Hepatocyte (in vitro differentiated cells): ENCODE results near the gene NUP133. TPM values are rescaled to one million over a fixed set of nuclear protein-coding genes. Genes with fewer than 3 reads are reported as not detected.
A peak's percentile ranks its signal among the peaks of the same experiment; 100 is the strongest.

Experiments
- DNase-seq: peaks from one replicate; pipeline ENCODE4 v3.0.0-alpha.2; 2016; ENCODE audit warnings: low spot score
- H2AFZ ChIP-seq: fragments of 200-600 bp; sonication (generic); 2 replicates; pipeline ENCODE4 v1.6.0; 2016; ENCODE audit warnings: antibody characterized with exemption, mild to moderate bottlenecking
- H3K27ac ChIP-seq: fragments of 200-600 bp; sonication (generic); 2 replicates; pipeline ENCODE4 v1.5.1; 2016; ENCODE audit warnings: mild to moderate bottlenecking
- H3K27me3 ChIP-seq: fragments of 200-600 bp; sonication (generic); 2 replicates; pipeline ENCODE4 v1.6.1; 2016
- H3K36me3 ChIP-seq: fragments of 200-600 bp; sonication (generic); replicated peaks from 2 replicates; pipeline ENCODE4 v1.5.1; 2016; ENCODE audit warnings: low read depth; ENCODE audit not compliant: insufficient read depth
- H3K4me1 ChIP-seq: fragments of 200-600 bp; sonication (generic); 2 replicates; pipeline ENCODE4 v1.5.1; 2016; ENCODE audit warnings: mild to moderate bottlenecking, moderate library complexity; ENCODE audit not compliant: insufficient read depth
- H3K4me2 ChIP-seq: fragments of 200-600 bp; sonication (generic); 2 replicates; pipeline ENCODE4 v1.6.0; 2016
- H3K4me3 ChIP-seq: fragments of 200-600 bp; sonication (generic); 2 replicates; pipeline ENCODE4 v1.5.1; 2016; ENCODE audit warnings: mild to moderate bottlenecking
- H3K79me2 ChIP-seq: fragments of 200-600 bp; sonication (generic); 2 replicates; pipeline ENCODE4 v1.6.0; 2017; ENCODE audit warnings: mild to moderate bottlenecking
- H3K9me2 ChIP-seq: fragments of 200-600 bp; sonication (generic); replicated peaks from 2 replicates; pipeline ENCODE4 v1.6.0; 2017; ENCODE audit warnings: mild to moderate bottlenecking; ENCODE audit not compliant: insufficient read depth
- H3K9me3 ChIP-seq: fragments of 200-600 bp; sonication (generic); 2 replicates; pipeline ENCODE4 v1.5.1; 2016; ENCODE audit warnings: low read depth, mild to moderate bottlenecking
- H4K20me1 ChIP-seq: fragments of 200-600 bp; sonication (generic); 2 replicates; pipeline ENCODE4 v1.6.0; 2016; ENCODE audit warnings: mild to moderate bottlenecking; ENCODE audit not compliant: insufficient read depth, poor library complexity, severe bottlenecking
- EZH2 ChIP-seq: fragments of 200-600 bp; sonication (generic); IDR thresholded peaks from 2 replicates; pipeline ENCODE4 v1.6.1; 2016; ENCODE audit warnings: antibody characterized with exemption, mild to moderate bottlenecking, borderline replicate concordance
- EZH2phosphoT487 ChIP-seq: fragments of 200-600 bp; sonication (generic); IDR thresholded peaks from one replicate; pipeline ENCODE4 v1.6.1; 2018; ENCODE audit warnings: antibody characterized with exemption, mild to moderate bottlenecking, low read depth, moderate library complexity; ENCODE audit not compliant: unreplicated experiment, severe bottlenecking
- WGBS: methylation state at CpG from one replicate; pipeline ENCODE4 v1.1.6; 2016; ENCODE audit warnings: low lambda C conversion rate; ENCODE audit errors: missing lambda C conversion rate; 5-methylcytosine and 5-hydroxymethylcytosine counted together
- polyA plus RNA-seq: library from polyadenylated mRNA; unstranded; fragments of >200 nt; fragmentation: Nextera tagmentation; extraction: Ambion mirVana; gene quantifications from 2 replicates; pipeline ENCODE4 v1.2.1, GENCODE V29; 2016
- total RNA-seq: library from RNA; depleted of rRNA; stranded (reverse); fragments of >200 nt; gene quantifications from 2 replicates; pipeline ENCODE4 v1.2.3, GENCODE V29; 2014
- TF ChIP-seq, protein P1 (sequence below): fragments of 200-600 bp; sonication (generic); IDR thresholded peaks from 2 replicates; pipeline ENCODE4 v1.5.1; 2016; ENCODE audit warnings: antibody characterized with exemption, mild to moderate bottlenecking; ENCODE audit not compliant: poor library complexity

Gene NUP133
- total and polyA plus RNA-seq, 2 experiments from 2014 or later: 18.8 to 33.2 TPM

DNA sequence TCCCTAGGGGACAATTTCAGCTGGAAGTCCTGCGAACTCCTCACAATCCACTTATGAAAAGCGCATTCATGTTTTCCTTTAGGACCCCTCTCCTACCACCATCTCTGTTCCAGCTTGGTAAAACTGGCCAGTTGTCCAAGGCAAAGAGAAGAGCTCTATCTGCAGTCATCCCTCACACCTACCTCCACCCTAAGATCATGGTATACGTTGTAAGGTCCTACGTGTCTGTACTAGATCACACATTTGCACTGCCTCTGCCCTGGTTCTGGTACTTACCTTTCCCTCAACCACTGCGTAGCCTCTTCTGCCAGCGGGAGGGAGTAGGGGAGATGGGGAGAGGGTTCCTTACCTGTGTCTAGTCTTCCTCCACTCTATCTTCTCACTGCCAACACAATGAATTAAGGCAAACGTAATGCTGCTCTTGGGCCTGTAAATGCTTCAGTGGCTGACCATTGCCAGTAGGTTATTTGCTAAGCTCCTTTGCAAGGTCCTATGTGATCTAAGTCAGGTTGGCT lies 739 bp upstream of the NUP133 start:
- 83% methylated on average over 7 of the region's 7 CpGs for whole genome bisulfite sequencing
- peak; percentile 5 for DNase-seq

DNA sequence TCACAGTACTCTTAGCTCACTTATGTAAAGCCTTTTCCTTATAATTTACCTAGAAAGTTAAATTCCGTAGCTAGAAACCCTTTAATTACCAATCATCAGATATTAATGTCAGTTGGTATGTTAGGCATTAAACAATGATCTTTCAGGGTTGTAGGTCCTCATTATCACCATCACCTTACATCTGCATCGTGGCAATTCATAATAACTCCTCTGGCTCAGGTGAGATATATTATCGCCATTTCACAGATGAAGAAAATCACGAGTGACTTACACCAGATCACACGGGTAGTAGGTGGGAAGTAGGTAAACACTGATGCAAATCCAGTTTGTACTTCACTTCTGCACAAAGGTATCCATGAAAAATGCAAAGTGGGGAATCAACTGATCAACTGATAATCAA lies 639 bp downstream of the NUP133 start:
- H3K27me3 ChIP-seq: no peaks in the 10 kb centered on the region
- peak overlapping the region; percentile 82 for H2AFZ ChIP-seq
- H3K4me1 ChIP-seq: peaks cover 19% of the 10 kb centered on the region
- H3K36me3 ChIP-seq: no peaks in the 10 kb centered on the region
- H3K27ac ChIP-seq: peak overlapping the region; percentile 95
- WGBS: 12% methylated on average over 5 of the region's 5 CpGs
- TF ChIP-seq EZH2phosphoT487 (no peak), EZH2 (no peak)
- TF ChIP-seq, protein P1, sequence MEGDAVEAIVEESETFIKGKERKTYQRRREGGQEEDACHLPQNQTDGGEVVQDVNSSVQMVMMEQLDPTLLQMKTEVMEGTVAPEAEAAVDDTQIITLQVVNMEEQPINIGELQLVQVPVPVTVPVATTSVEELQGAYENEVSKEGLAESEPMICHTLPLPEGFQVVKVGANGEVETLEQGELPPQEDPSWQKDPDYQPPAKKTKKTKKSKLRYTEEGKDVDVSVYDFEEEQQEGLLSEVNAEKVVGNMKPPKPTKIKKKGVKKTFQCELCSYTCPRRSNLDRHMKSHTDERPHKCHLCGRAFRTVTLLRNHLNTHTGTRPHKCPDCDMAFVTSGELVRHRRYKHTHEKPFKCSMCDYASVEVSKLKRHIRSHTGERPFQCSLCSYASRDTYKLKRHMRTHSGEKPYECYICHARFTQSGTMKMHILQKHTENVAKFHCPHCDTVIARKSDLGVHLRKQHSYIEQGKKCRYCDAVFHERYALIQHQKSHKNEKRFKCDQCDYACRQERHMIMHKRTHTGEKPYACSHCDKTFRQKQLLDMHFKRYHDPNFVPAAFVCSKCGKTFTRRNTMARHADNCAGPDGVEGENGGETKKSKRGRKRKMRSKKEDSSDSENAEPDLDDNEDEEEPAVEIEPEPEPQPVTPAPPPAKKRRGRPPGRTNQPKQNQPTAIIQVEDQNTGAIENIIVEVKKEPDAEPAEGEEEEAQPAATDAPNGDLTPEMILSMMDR: no peak
- H4K20me1 ChIP-seq: peaks cover 3% of the 10 kb centered on the region
- H3K4me3 ChIP-seq: peak overlapping the region; percentile 95
- H3K9me2 ChIP-seq: no peaks in the 10 kb centered on the region
- peaks cover 40% of the 10 kb centered on the region for H3K79me2 ChIP-seq
- no peaks in the 10 kb centered on the region for H3K9me3 ChIP-seq
- H3K4me2 ChIP-seq: peak overlapping the region; percentile 93
- DNase-seq: no peak

More for the DNA sequence above, 739 bp upstream of the NUP133 start:
- Histone ChIP-seq H3K27me3 (no peaks in the 10 kb centered on the region), H3K4me2 (peak overlapping the region; percentile 86), H3K9me2 (no peaks in the 10 kb centered on the region), H3K4me3 (peak overlapping the region; percentile 9), H3K4me1 (peaks cover 19% of the 10 kb centered on the region), H3K36me3 (no peaks in the 10 kb centered on the region), H3K9me3 (no peaks in the 10 kb centered on the region), H2AFZ (peak overlapping the region; percentile 50), H3K79me2 (peaks cover 35% of the 10 kb centered on the region), H3K27ac (peak overlapping the region; percentile 95), H4K20me1 (peaks cover 3% of the 10 kb centered on the region)
- TF ChIP-seq, protein P1: no peak
- TF ChIP-seq EZH2phosphoT487: no peak
- TF ChIP-seq EZH2: no peak

DNA sequence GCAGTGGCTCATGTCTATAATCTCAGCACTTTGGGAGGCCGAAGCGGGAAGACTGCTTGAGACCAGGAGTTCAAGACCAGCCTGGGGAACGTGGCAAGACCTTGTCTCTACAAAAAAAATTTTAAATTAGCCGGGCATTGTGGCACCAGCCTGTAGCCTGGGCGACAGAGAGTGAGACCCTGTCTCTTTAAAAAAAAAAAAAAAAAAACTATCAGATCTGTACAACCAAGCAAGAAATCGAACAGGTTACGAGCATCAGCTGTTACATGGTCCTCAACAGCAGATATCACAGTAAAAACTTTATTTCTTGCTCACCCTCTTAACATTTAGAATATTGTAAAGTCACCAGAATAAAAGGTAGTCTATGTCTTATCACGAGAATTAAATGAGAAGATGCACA lies 1.5 kb downstream of the NUP133 start:
- Histone ChIP-seq H3K36me3 (peaks cover 3% of the 10 kb centered on the region), H3K27me3 (no peaks in the 10 kb centered on the region), H3K9me2 (no peaks in the 10 kb centered on the region), H2AFZ (no peak overlapping the region), H4K20me1 (peaks cover 3% of the 10 kb centered on the region), H3K79me2 (peaks cover 40% of the 10 kb centered on the region), H3K27ac (peak overlapping the region; percentile 95), H3K4me3 (peak overlapping the region; percentile 95), H3K4me1 (peaks cover 19% of the 10 kb centered on the region), H3K4me2 (peak overlapping the region; percentile 93), H3K9me3 (no peaks in the 10 kb centered on the region)
- WGBS: 90% methylated on average over 8 of the region's 8 CpGs
- TF ChIP-seq EZH2phosphoT487: no peak
- TF ChIP-seq, protein P1: no peak
- TF ChIP-seq EZH2: no peak
- no peak for DNase-seq
